Mesangial cell (primary cell): ENCODE measurements around the gene SPDEF. TPM values are rescaled to one million over a fixed set of nuclear protein-coding genes. Genes with fewer than 3 reads are reported as not detected.

Source experiments
- total RNA-seq: library from RNA; depleted of rRNA; stranded (reverse); fragments of >200 nt; gene quantifications from 2 replicates; pipeline ENCODE4 v1.2.3, GENCODE V29; 2015

SPDEF gene
- total RNA-seq: not detected in 2 replicates

DNA sequence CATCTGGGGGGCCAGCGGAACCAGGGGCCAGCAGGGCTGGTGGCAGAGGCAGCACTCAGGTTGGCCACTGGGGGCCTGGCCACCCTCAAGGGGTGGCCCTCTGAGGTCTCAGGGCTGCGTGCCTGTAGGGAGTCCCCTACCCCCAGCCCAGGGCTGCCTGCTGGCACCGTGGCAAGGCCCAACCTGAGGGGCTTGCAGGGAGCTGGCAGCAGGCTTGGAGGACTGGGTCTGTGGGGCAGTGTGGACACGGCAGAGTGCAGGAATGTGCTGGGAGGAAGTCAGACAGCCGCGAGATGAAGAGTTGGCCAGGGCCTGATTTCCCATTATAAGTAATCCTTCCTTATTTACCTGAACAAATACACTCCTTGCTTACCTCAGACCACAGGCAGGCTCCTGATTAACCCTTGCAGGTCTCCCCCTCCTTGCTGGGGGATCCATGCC is at the start of gene SPDEF:
Gene SPDEF, minus strand, starts transcription at position 299 of the 441 bp plus-strand sequence. CDS start 11,874 bp downstream, outside the sequence.

Other genes starting within 250 kb of the SPDEF start
- 13.2 and 20.9 TPM in 2 replicates for gene NUDT3, start 163.7 kb downstream of the SPDEF start, total RNA-seq
- 3,024 and 3,153 TPM in 2 replicates for gene RPS10, start 130.3 kb downstream of the SPDEF start, total RNA-seq
- 0.13 TPM in 1 of 2 replicates, not detected in the other for gene PACSIN1, start 90.3 kb downstream of the SPDEF start, total RNA-seq
- gene ILRUN, start 140.4 kb upstream of the SPDEF start, total RNA-seq: 25.9 and 31.1 TPM in 2 replicates
- 111 and 185 TPM in 2 replicates for gene SNRPC, start 201.2 kb upstream of the SPDEF start, total RNA-seq
- gene BLTP3A, start 235.8 kb upstream of the SPDEF start, total RNA-seq: 10.3 and 14.2 TPM in 2 replicates